Measurements from ENCODE around the gene SYT8. TPM values are rescaled to one million over a fixed set of nuclear protein-coding genes. Genes with fewer than 3 reads are reported as not detected.
"Not testable (repeated sequence)": the region's sequence is repeated elsewhere in the genome, so short reads cannot be mapped to it uniquely, and the experiment has no call there.

The SYT8 gene
- total RNA-seq, 1 donor from 2014 or later, result 7.3 TPM

DNA sequence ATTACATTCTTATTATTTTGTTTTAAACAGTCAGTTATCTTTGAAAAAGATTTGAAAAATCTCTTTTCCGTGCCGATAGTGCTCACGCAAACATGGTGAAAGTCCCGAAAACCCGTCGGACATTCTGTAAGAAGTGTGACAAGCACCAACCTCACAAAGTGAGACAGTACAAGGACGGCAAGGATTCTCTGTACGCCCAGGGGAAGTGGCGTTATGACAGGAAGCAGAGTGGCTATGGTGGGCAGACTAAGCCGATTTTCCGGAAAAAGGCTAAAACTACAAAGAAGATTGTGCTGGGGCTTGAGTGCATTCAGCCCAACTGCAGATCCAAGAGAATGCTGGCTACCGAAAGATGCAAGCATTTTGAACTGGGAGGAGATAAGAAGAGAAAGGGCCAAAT, 42.3 kb upstream of the SYT8 start:
- peaks cover 33% of the 10 kb centered on the region for H3K4me1 Mint-ChIP-seq (ENCODE audit: low read depth)
- H3K27ac Mint-ChIP-seq (ENCODE audit: unreplicated experiment), result no peak overlapping the region
- DNase-seq (ENCODE audit: low spot score), result no peak
- no peaks in the 10 kb centered on the region for H3K9me3 Mint-ChIP-seq (ENCODE audit: low read depth)
- no peak overlapping the region for H3K4me3 Mint-ChIP-seq (ENCODE audit: unreplicated experiment)
- H3K27me3 Mint-ChIP-seq (ENCODE audit: low read depth), result peaks cover 9% of the 10 kb centered on the region
- TF ChIP-seq CTCF (IDR thresholded peaks at IDR 0.05), result no peak
- peaks cover 2% of the 10 kb centered on the region for H3K36me3 Mint-ChIP-seq (ENCODE audit: low read depth)

DNA sequence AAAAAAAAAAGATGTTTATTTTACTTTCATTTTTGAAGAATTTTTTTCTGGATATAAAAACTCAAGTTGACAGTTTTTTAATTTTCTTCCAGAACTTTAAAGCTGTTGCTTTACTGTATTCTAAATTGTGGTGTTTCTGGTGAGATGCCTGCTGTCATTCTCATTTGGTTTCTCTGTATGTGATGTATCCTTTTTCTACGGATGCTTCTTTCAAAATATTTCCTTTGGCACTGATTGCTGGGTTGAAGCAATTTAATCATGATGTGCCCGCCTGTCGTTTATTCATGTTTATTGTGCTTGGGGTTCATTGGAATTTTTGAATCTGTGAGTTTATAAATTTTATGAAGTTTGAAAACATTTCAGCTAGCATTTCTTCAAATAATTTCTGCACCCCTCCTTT, 41.7 kb upstream of the SYT8 start:
- H3K4me1 Mint-ChIP-seq (ENCODE audit: low read depth), result peaks cover 34% of the 10 kb centered on the region
- H3K27ac Mint-ChIP-seq (ENCODE audit: unreplicated experiment), result no peak overlapping the region
- H3K4me3 Mint-ChIP-seq (ENCODE audit: unreplicated experiment), result peak overlapping the region; percentile 9
- no peak for TF ChIP-seq CTCF (IDR thresholded peaks at IDR 0.05)
- H3K9me3 Mint-ChIP-seq (ENCODE audit: low read depth), result no peaks in the 10 kb centered on the region
- H3K27me3 Mint-ChIP-seq (ENCODE audit: low read depth), result peaks cover 9% of the 10 kb centered on the region
- peaks cover 2% of the 10 kb centered on the region for H3K36me3 Mint-ChIP-seq (ENCODE audit: low read depth)
- no peak for DNase-seq (ENCODE audit: low spot score)

- Mint-ChIP-seq H3K27me3 (ENCODE audit: low read depth) (peaks cover 9% of the 10 kb centered on the region), H3K4me1 (ENCODE audit: low read depth) (peaks cover 22% of the 10 kb centered on the region), H3K4me3 (ENCODE audit: unreplicated experiment) (no peak overlapping the region), H3K27ac (ENCODE audit: unreplicated experiment) (no peak overlapping the region), H3K9me3 (ENCODE audit: low read depth) (no peaks in the 10 kb centered on the region), H3K36me3 (ENCODE audit: low read depth) (no peaks in the 10 kb centered on the region)
- no peak for TF ChIP-seq CTCF (IDR thresholded peaks at IDR 0.05)
- DNase-seq (ENCODE audit: low spot score), result no peak
These were observed 38.3 kb upstream of the SYT8 start for GRCh38 chr11:1796413-1797011.

GRCh38 chr11:1797391-1798125, 37.2 kb upstream of the SYT8 start:
- no peaks in the 10 kb centered on the region for H3K36me3 Mint-ChIP-seq (ENCODE audit: low read depth)
- H3K4me3 Mint-ChIP-seq (ENCODE audit: unreplicated experiment), result no peak overlapping the region
- peaks cover 17% of the 10 kb centered on the region for H3K4me1 Mint-ChIP-seq (ENCODE audit: low read depth)
- peaks cover 9% of the 10 kb centered on the region for H3K27me3 Mint-ChIP-seq (ENCODE audit: low read depth)
- H3K9me3 Mint-ChIP-seq (ENCODE audit: low read depth), result no peaks in the 10 kb centered on the region
- no peak for DNase-seq (ENCODE audit: low spot score)
- TF ChIP-seq CTCF (IDR thresholded peaks at IDR 0.05), result no peak
- no peak overlapping the region for H3K27ac Mint-ChIP-seq (ENCODE audit: unreplicated experiment)

DNA sequence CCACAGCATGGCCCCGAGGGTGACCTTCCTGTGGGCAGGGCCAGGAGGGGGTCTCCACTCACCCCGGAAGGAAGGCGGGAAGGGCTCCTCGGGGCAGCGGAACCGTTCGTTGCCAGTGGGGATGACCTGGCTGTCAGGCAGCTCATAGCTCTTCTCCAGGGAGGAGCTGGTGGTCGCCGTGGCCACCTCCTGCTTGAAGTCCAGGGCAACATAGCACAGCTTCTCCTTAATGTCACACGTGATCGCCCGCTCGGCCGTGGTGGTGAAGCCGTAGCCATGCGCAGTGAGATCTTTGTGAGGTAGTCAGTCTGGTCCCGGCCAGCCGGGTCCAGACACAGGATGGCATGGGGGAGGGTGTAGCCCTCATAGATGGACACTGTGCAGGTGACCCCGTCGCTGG, 31.5 kb upstream of the SYT8 start:
- H3K27me3 Mint-ChIP-seq (ENCODE audit: low read depth), result no peaks in the 10 kb centered on the region
- no peaks in the 10 kb centered on the region for H3K9me3 Mint-ChIP-seq (ENCODE audit: low read depth)
- H3K4me1 Mint-ChIP-seq (ENCODE audit: low read depth), result no peaks in the 10 kb centered on the region
- no peak for TF ChIP-seq CTCF (IDR thresholded peaks at IDR 0.05)
- no peak overlapping the region for H3K27ac Mint-ChIP-seq (ENCODE audit: unreplicated experiment)
- no peak for DNase-seq (ENCODE audit: low spot score)
- H3K36me3 Mint-ChIP-seq (ENCODE audit: low read depth), result no peaks in the 10 kb centered on the region
- no peak overlapping the region for H3K4me3 Mint-ChIP-seq (ENCODE audit: unreplicated experiment)

DNA sequence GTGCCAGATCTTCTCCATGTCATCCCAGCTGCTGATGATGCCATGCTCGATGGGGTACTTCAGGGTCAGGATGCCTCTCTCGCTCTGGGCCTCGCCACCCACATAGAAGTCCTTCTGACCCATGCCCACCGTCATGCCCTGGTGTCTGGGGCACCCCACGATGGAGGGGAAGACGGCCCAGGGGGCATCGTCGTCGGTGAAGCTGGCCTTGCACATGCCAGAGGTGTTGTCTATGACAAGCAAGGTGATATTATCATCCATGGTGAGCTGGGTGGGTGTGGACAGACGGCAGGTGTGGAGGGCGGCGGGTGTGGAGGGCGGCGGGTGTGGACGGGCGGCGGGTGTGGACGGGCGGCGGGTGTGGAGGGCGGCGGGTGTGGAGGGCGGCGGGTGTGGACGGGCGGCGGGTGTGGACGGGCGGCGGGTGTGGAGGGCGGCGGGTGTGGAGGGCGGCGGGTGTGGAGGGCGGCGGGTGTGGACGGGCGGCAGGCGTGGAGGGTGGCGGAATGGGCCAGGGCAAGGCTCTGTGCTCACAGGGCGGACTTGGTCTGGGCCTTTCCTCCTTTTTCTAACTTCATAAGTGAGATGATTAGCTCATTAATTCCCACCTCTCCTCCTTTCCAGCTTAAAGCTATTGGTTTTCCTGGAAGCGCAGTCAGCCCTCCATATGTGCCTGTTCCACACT, 30.8 kb upstream of the SYT8 start:
- not testable (repeated sequence) for H3K9me3 Mint-ChIP-seq (ENCODE audit: low read depth); H3K4me3 Mint-ChIP-seq (ENCODE audit: unreplicated experiment); H3K36me3 Mint-ChIP-seq (ENCODE audit: low read depth); H3K27me3 Mint-ChIP-seq (ENCODE audit: low read depth); DNase-seq (ENCODE audit: low spot score); H3K4me1 Mint-ChIP-seq (ENCODE audit: low read depth); H3K27ac Mint-ChIP-seq (ENCODE audit: unreplicated experiment)
